HG03108 (cell line): ENCODE measurements around the gene UGT1A9.

Source experiments
- ATAC-seq: cut with Tn5 transposase; IDR thresholded peaks from one replicate; pipeline ENCODE4 v1.9.1; 2021; ENCODE audit warnings: moderate library complexity; ENCODE audit not compliant: unreplicated experiment

UGT1A9 gene

GRCh38 chr2:233815861-233816260 is 144.2 kb downstream of the UGT1A9 start:
- no peak for ATAC-seq

GRCh38 chr2:233816334-233816733 is 144.6 kb downstream of the UGT1A9 start:
- no peak for ATAC-seq

GRCh38 chr2:233816771-233817170 is 145.1 kb downstream of the UGT1A9 start:
- no peak for ATAC-seq

- ATAC-seq: no peak
These were observed 145.7 kb downstream of the UGT1A9 start for GRCh38 chr2:233817361-233817911.

- ATAC-seq: no peak
These were observed 146.4 kb downstream of the UGT1A9 start for GRCh38 chr2:233817995-233818638.

- ATAC-seq: no peak
These were observed 147.2 kb downstream of the UGT1A9 start for GRCh38 chr2:233818639-233819621.

GRCh38 chr2:233819884-233820773 is 148.4 kb downstream of the UGT1A9 start:
- ATAC-seq: no peak

GRCh38 chr2:233820774-233821105 is 149.0 kb downstream of the UGT1A9 start:
- no peak for ATAC-seq

- no peak for ATAC-seq
These were observed 149.5 kb downstream of the UGT1A9 start for GRCh38 chr2:233821196-233821595.

GRCh38 chr2:233821709-233822100 is 150.0 kb downstream of the UGT1A9 start:
- ATAC-seq: no peak

- no peak for ATAC-seq
These were observed 150.5 kb downstream of the UGT1A9 start for GRCh38 chr2:233822101-233822771.
